H9 (cell line): ENCODE results near the gene SAMM50. TPM values are rescaled to one million over a fixed set of nuclear protein-coding genes. Genes with fewer than 3 reads are reported as not detected.
A peak's percentile ranks its signal among the peaks of the same experiment; 100 is the strongest.

Experiments used
- DNase-seq: peaks from one replicate; pipeline ENCODE4 v3.0.0-alpha.2; 2017
- H2AFZ ChIP-seq: one replicate; pipeline ENCODE4 v1.6.1; 2013; ENCODE audit warnings: mild to moderate bottlenecking, low read length, control low read depth, moderate library complexity
- H2AK5ac ChIP-seq: 2 replicates; pipeline ENCODE4 v1.6.1; 2013; ENCODE audit warnings: low read length, control low read depth, mixed read lengths; ENCODE audit not compliant: insufficient read length
- H2BK120ac ChIP-seq: one replicate; pipeline ENCODE4 v1.6.1; 2013; ENCODE audit warnings: low read depth, mild to moderate bottlenecking, low read length, control low read depth, inconsistent platforms; ENCODE audit not compliant: poor library complexity, severe bottlenecking
- H2BK12ac ChIP-seq: 2 replicates; pipeline ENCODE4 v1.6.1; 2013; ENCODE audit warnings: low read length, control low read depth, mixed read lengths, low read depth; ENCODE audit not compliant: insufficient read length
- H2BK15ac ChIP-seq: 2 replicates; pipeline ENCODE4 v1.6.1; 2013; ENCODE audit warnings: low read depth, low read length, control low read depth
- H2BK20ac ChIP-seq: one replicate; pipeline ENCODE4 v1.6.1; 2013; ENCODE audit warnings: low read depth, mild to moderate bottlenecking, low read length, control low read depth, inconsistent platforms; ENCODE audit not compliant: poor library complexity, severe bottlenecking
- H2BK5ac ChIP-seq: 2 replicates; pipeline ENCODE4 v1.6.1; 2013; ENCODE audit warnings: low read length, control low read depth, mixed read lengths; ENCODE audit not compliant: insufficient read length
- H3K14ac ChIP-seq: 2 replicates; pipeline ENCODE4 v1.6.1; 2013; ENCODE audit warnings: low read length, control low read depth; ENCODE audit not compliant: insufficient read depth
- H3K18ac ChIP-seq: 2 replicates; pipeline ENCODE4 v1.6.1; 2013; ENCODE audit warnings: low read depth, mild to moderate bottlenecking, mixed read lengths, low read length, control low read depth; ENCODE audit not compliant: insufficient read length
- H3K23ac ChIP-seq: 2 replicates; pipeline ENCODE4 v1.6.1; 2013; ENCODE audit warnings: low read length, control low read depth, mixed read lengths, low read depth; ENCODE audit not compliant: insufficient read length
- H3K23me2 ChIP-seq: 2 replicates; pipeline ENCODE4 v1.6.1; 2013; ENCODE audit warnings: low read depth, mild to moderate bottlenecking, mixed read lengths, low read length, control low read depth; ENCODE audit not compliant: insufficient read length, poor library complexity, severe bottlenecking
- H3K27ac ChIP-seq: 2 replicates; pipeline ENCODE4 v1.5.1; 2013; ENCODE audit warnings: low read length, control low read depth, mixed read lengths, low read depth; ENCODE audit not compliant: insufficient read length
- H3K27me3 ChIP-seq: 2 replicates; pipeline ENCODE4 v1.6.1; 2013; ENCODE audit warnings: low read length, control low read depth, inconsistent platforms; ENCODE audit not compliant: insufficient read depth
- H3K4ac ChIP-seq: 2 replicates; pipeline ENCODE4 v1.6.1; 2013; ENCODE audit warnings: low read depth, mild to moderate bottlenecking, control low read depth, inconsistent platforms, low read length, moderate library complexity
- H3K4me1 ChIP-seq: 2 replicates; pipeline ENCODE4 v1.6.1; 2013; ENCODE audit warnings: low read length, control low read depth, inconsistent platforms; ENCODE audit not compliant: insufficient read depth
- H3K4me2 ChIP-seq: 2 replicates; pipeline ENCODE4 v1.6.1; 2013; ENCODE audit warnings: low read length, control low read depth, mixed read lengths; ENCODE audit not compliant: insufficient read length, insufficient read depth
- H3K56ac ChIP-seq: 2 replicates; pipeline ENCODE4 v1.6.1; 2013; ENCODE audit warnings: low read depth, mild to moderate bottlenecking, mixed read lengths, low read length, control low read depth; ENCODE audit not compliant: insufficient read length
- H3K79me1 ChIP-seq: 2 replicates; pipeline ENCODE4 v1.6.1; 2013; ENCODE audit warnings: low read depth, mild to moderate bottlenecking, moderate library complexity, low read length, control low read depth, inconsistent platforms; ENCODE audit not compliant: insufficient read depth, poor library complexity, severe bottlenecking
- H3K79me2 ChIP-seq: 2 replicates; pipeline ENCODE4 v1.6.1; 2013; ENCODE audit warnings: low read length, control low read depth, inconsistent platforms; ENCODE audit not compliant: insufficient read depth
- H3K9ac ChIP-seq: 2 replicates; pipeline ENCODE4 v1.6.1; 2013; ENCODE audit warnings: low read length, control low read depth, mixed read lengths; ENCODE audit not compliant: insufficient read length; ENCODE audit errors: extremely low read depth
- H3K9me3 ChIP-seq: one replicate; pipeline ENCODE4 v1.6.1; 2013; ENCODE audit warnings: low read depth, low read length, inconsistent platforms; ENCODE audit not compliant: control insufficient read depth
- H3T11ph ChIP-seq: one replicate; pipeline ENCODE4 v1.6.1; 2013; ENCODE audit warnings: mild to moderate bottlenecking, low read length, control low read depth, inconsistent platforms
- H4K20me1 ChIP-seq: one replicate; pipeline ENCODE4 v1.6.1; 2013; ENCODE audit not compliant: control insufficient read depth, insufficient read length, insufficient read depth
- H4K5ac ChIP-seq: 2 replicates; pipeline ENCODE4 v1.6.1; 2013; ENCODE audit warnings: low read depth, mild to moderate bottlenecking, mixed read lengths, low read length, control low read depth; ENCODE audit not compliant: insufficient read length
- H4K8ac ChIP-seq: replicated peaks from 2 replicates; pipeline ENCODE4 v1.6.1; 2013; ENCODE audit warnings: low read length, control low read depth, mixed read lengths, low read depth; ENCODE audit not compliant: insufficient read length
- H4K91ac ChIP-seq: 2 replicates; pipeline ENCODE4 v1.6.1; 2013; ENCODE audit warnings: low read depth, mild to moderate bottlenecking, moderate library complexity, mixed read lengths, low read length, control low read depth; ENCODE audit not compliant: insufficient read length
- H3K27ac Mint-ChIP-seq, 3 experiments: 2 replicates in 2 of 3; 3 replicates in 1 of 3; pipeline ENCODE4 v1.8.0; 2020 to 2021; ENCODE audit warnings: mixed read lengths in 3 of 3, mild to moderate bottlenecking in 1 of 3, moderate library complexity in 1 of 3
- H3K27me3 Mint-ChIP-seq: 2 replicates; pipeline ENCODE4 v1.8.0; 2021; ENCODE audit warnings: low read depth, mild to moderate bottlenecking, moderate library complexity, mixed read lengths
- H3K36me3 Mint-ChIP-seq, 3 experiments: 2 replicates in 2 of 3; 3 replicates in 1 of 3; pipeline ENCODE4 v1.8.0; 2020 to 2021; ENCODE audit warnings: low read depth in 3 of 3, mixed read lengths in 3 of 3; ENCODE audit not compliant: insufficient read depth in 1 of 3
- H3K4me1 Mint-ChIP-seq, 2 experiments: 2 replicates each; pipeline ENCODE4 v1.8.0; 2020; ENCODE audit warnings: mixed read lengths in 2 of 2
- H3K4me3 Mint-ChIP-seq, 2 experiments: 2 replicates in 1 of 2; 3 replicates in 1 of 2; pipeline ENCODE4 v1.8.0; 2020 to 2021; ENCODE audit warnings: mild to moderate bottlenecking in 2 of 2, mixed read lengths in 2 of 2, moderate library complexity in 1 of 2
- H3K9me3 Mint-ChIP-seq, 2 experiments: 2 replicates in 1 of 2; 3 replicates in 1 of 2; pipeline ENCODE4 v1.8.0; 2020; ENCODE audit warnings: mild to moderate bottlenecking in 2 of 2, mixed read lengths in 2 of 2, moderate library complexity in 1 of 2
- CTCF ChIP-seq: fragments of 200-600 bp; sonication (generic); conservative IDR thresholded peaks from 3 replicates; pipeline ENCODE4 v1.8.0; 2021; ENCODE audit warnings: antibody characterized with exemption, mild to moderate bottlenecking
- WGBS: extraction: QIAGEN DNeasy Blood & Tissue Kit; methylation state at CpG from one replicate; pipeline ENCODE4 v1.1.7; 2013; ENCODE audit warnings: missing lambda C conversion rate, low lambda C conversion rate, mixed read lengths; ENCODE audit not compliant: insufficient read length; ENCODE audit errors: extremely low coverage; 5-methylcytosine and 5-hydroxymethylcytosine counted together
- total RNA-seq: library from RNA; stranded (reverse); gene quantifications from 2 replicates; pipeline ENCODE4 v1.2.1, GENCODE V29; 2021

Gene SAMM50
- total RNA-seq, 1 experiment from 2014 or later, result 57.2 TPM

GRCh38 chr22:43953988-43954785 lies 1.1 kb upstream of the SAMM50 start:
- WGBS, result no CpG with 5 or more reads among the region's 7 CpGs
- DNase-seq, result no peak
- H4K91ac ChIP-seq, result no peak overlapping the region
- no peaks in the 10 kb centered on the region for H3K79me2 ChIP-seq
- no peak overlapping the region for H3K56ac ChIP-seq
- H3K79me1 ChIP-seq, result no peaks in the 10 kb centered on the region
- H3K14ac ChIP-seq, result no peak overlapping the region
- no peak overlapping the region for H3K23ac ChIP-seq
- no peak overlapping the region for H2AK5ac ChIP-seq
- Mint-ChIP-seq H3K4me1 (peaks cover 29 to 35% of the 10 kb centered on the region in 2 experiments), H3K27me3 (peaks cover 4% of the 10 kb centered on the region), H3K36me3 (peaks cover 0 to 2% (median 0%) of the 10 kb centered on the region in 3 experiments; a peak in 1 of 7 replicates), H3K4me3 (peak overlapping the region; percentile 95 to 97), H3K9me3 (no peaks in the 10 kb centered on the region), H3K27ac (peak overlapping the region in 2 of 3 experiments; percentile 22 to 62; a peak in 1 of 7 replicates)
- peak overlapping the region; percentile 64 for H3K4me2 ChIP-seq
- no peaks in the 10 kb centered on the region for H3K27me3 ChIP-seq
- no peak overlapping the region for H2BK5ac ChIP-seq
- H4K5ac ChIP-seq, result no peak overlapping the region
- no peak overlapping the region for H2BK12ac ChIP-seq
- H4K8ac ChIP-seq, result no peak overlapping the region
- H2BK120ac ChIP-seq, result no peak overlapping the region
- no peaks in the 10 kb centered on the region for H4K20me1 ChIP-seq
- H3K4ac ChIP-seq, result no peak overlapping the region
- no peak overlapping the region for H3T11ph ChIP-seq
- H2AFZ ChIP-seq, result no peak overlapping the region
- H3K18ac ChIP-seq, result no peak overlapping the region
- no peak overlapping the region for H2BK15ac ChIP-seq
- no peak overlapping the region for H3K27ac ChIP-seq
- H3K4me1 ChIP-seq, result peaks cover 8% of the 10 kb centered on the region; the same call in 1 of the 2 replicates
- no peaks in the 10 kb centered on the region for H3K9me3 ChIP-seq
- no peak overlapping the region for H3K9ac ChIP-seq
- TF ChIP-seq CTCF, result no peak
- no peak overlapping the region for H2BK20ac ChIP-seq
- peaks cover 8% of the 10 kb centered on the region for H3K23me2 ChIP-seq
